GM23338 (cell line): ENCODE measurements around the gene SLC5A2. TPM values are rescaled to one million over a fixed set of nuclear protein-coding genes. Genes with fewer than 3 reads are reported as not detected.

Source experiments
- ATAC-seq: fragments of 200-7000 bp; cut with Tn5 transposase; 3 replicates; pipeline ENCODE4 v1.9.1; 2020
- DNase-seq: peaks from one replicate; pipeline ENCODE4 v3.0.0-alpha.2; 2015; ENCODE audit warnings: low spot score
- H2AFZ ChIP-seq: fragments of 200-600 bp; sonication (generic); 2 replicates; pipeline ENCODE4 v1.8.0; 2016; ENCODE audit warnings: antibody characterized with exemption, mild to moderate bottlenecking, moderate library complexity
- H3F3A ChIP-seq: fragments of 200-600 bp; sonication (generic); replicated peaks from 2 replicates; pipeline ENCODE4 v1.8.0; 2017; ENCODE audit warnings: antibody characterized with exemption, mixed run types, low read depth
- H3K27ac ChIP-seq: fragments of 200-600 bp; sonication (generic); 2 replicates; pipeline ENCODE4 v1.6.1; 2016; ENCODE audit warnings: low read depth
- H3K27me3 ChIP-seq: fragments of 200-600 bp; sonication (generic); 2 replicates; pipeline ENCODE4 v1.8.0; 2016; ENCODE audit warnings: mild to moderate bottlenecking, mixed run types, moderate library complexity; ENCODE audit not compliant: insufficient read depth
- H3K36me3 ChIP-seq: fragments of 200-600 bp; sonication (generic); 2 replicates; pipeline ENCODE4 v1.8.0; 2016; ENCODE audit warnings: mild to moderate bottlenecking; ENCODE audit not compliant: insufficient read depth
- H3K4me1 ChIP-seq: fragments of 200-600 bp; sonication (generic); 2 replicates; pipeline ENCODE4 v1.8.0; 2016; ENCODE audit warnings: mild to moderate bottlenecking, moderate library complexity; ENCODE audit not compliant: insufficient read depth
- H3K4me2 ChIP-seq: fragments of 200-600 bp; sonication (generic); 2 replicates; pipeline ENCODE4 v1.7.1; 2017; ENCODE audit warnings: mixed run types
- H3K4me3 ChIP-seq: fragments of 200-600 bp; sonication (generic); 2 replicates; pipeline ENCODE4 v1.6.1; 2016; ENCODE audit warnings: mixed run types
- H3K79me2 ChIP-seq: fragments of 200-600 bp; sonication (generic); replicated peaks from 2 replicates; pipeline ENCODE4 v1.8.0; 2017; ENCODE audit warnings: mild to moderate bottlenecking; ENCODE audit not compliant: insufficient read depth
- H3K9me2 ChIP-seq: fragments of 200-600 bp; sonication (generic); 2 replicates; pipeline ENCODE4 v1.8.0; 2017; ENCODE audit not compliant: insufficient read depth
- H4K20me1 ChIP-seq: fragments of 200-600 bp; sonication (generic); replicated peaks from 2 replicates; pipeline ENCODE4 v1.8.0; 2017; ENCODE audit warnings: mild to moderate bottlenecking; ENCODE audit not compliant: insufficient read depth
- H3K27ac Mint-ChIP-seq: 2 replicates; pipeline ENCODE4 v1.8.0; 2020; ENCODE audit warnings: inconsistent platforms, mild to moderate bottlenecking, moderate library complexity, mixed read lengths
- H3K27me3 Mint-ChIP-seq: 3 replicates; pipeline ENCODE4 v1.8.0; 2022; ENCODE audit warnings: low read depth, mild to moderate bottlenecking, moderate library complexity, mixed read lengths, inconsistent platforms; ENCODE audit not compliant: insufficient read depth, poor library complexity
- H3K36me3 Mint-ChIP-seq: 3 replicates; pipeline ENCODE4 v1.8.0; 2021; ENCODE audit warnings: low read depth, mild to moderate bottlenecking, inconsistent platforms, moderate library complexity, mixed read lengths
- H3K4me1 Mint-ChIP-seq: 3 replicates; pipeline ENCODE4 v1.8.0; 2020; ENCODE audit warnings: mild to moderate bottlenecking, inconsistent platforms, mixed read lengths
- H3K4me3 Mint-ChIP-seq: 3 replicates; pipeline ENCODE4 v1.8.0; 2021; ENCODE audit warnings: moderate library complexity, mild to moderate bottlenecking, inconsistent platforms, mixed read lengths
- H3K9me3 Mint-ChIP-seq: 3 replicates; pipeline ENCODE4 v1.8.0; 2020; ENCODE audit warnings: moderate library complexity, mild to moderate bottlenecking, inconsistent platforms, mixed read lengths
- CREB1 ChIP-seq: fragments of 250-450 bp; sonication (Bioruptor Pico); IDR thresholded peaks from 2 replicates; pipeline ENCODE4 v1.5.0; 2020; ENCODE audit warnings: low read depth, mild to moderate bottlenecking, moderate library complexity
- CTCF ChIP-seq, 2 experiments: fragments of 200-600 bp in 1 of 2; sonication (generic) in 1 of 2; conservative IDR thresholded peaks; 2 replicates each; pipeline versions ENCODE4 v1.5.1 to v1.6.1; 2016 to 2017; ENCODE audit warnings: antibody characterized with exemption in 2 of 2, low read depth in 2 of 2, mild to moderate bottlenecking in 2 of 2, moderate library complexity in 1 of 2
- ETS1 ChIP-seq: IDR thresholded peaks from 2 replicates; pipeline ENCODE4 v1.6.1; 2016; ENCODE audit warnings: antibody characterized with exemption
- EZH2 ChIP-seq: fragments of 200-600 bp; sonication (generic); IDR thresholded peaks from one replicate; pipeline ENCODE4 v1.8.0; 2017; ENCODE audit warnings: antibody characterized with exemption, mild to moderate bottlenecking, low read depth; ENCODE audit not compliant: unreplicated experiment
- EZH2phosphoT487 ChIP-seq: fragments of 200-600 bp; sonication (generic); IDR thresholded peaks from one replicate; pipeline ENCODE4 v1.8.1; 2018; ENCODE audit warnings: antibody characterized with exemption; ENCODE audit not compliant: unreplicated experiment
- JUNB ChIP-seq: IDR thresholded peaks from one replicate; pipeline ENCODE4 v1.6.1; 2016; ENCODE audit warnings: antibody characterized with exemption; ENCODE audit not compliant: unreplicated experiment
- NANOG ChIP-seq: IDR thresholded peaks from 2 replicates; pipeline ENCODE4 v1.6.1; 2016; ENCODE audit warnings: antibody characterized with exemption, borderline replicate concordance
- POLR2AphosphoS5 ChIP-seq: IDR thresholded peaks from 2 replicates; pipeline ENCODE4 v1.6.1; 2016; ENCODE audit warnings: antibody characterized with exemption, low read depth
- STAT1 ChIP-seq: IDR thresholded peaks from one replicate; pipeline ENCODE4 v1.6.1; 2016; ENCODE audit warnings: antibody characterized with exemption; ENCODE audit not compliant: unreplicated experiment
- ZNF114 ChIP-seq: fragments of 250-450 bp; sonication (Bioruptor Pico); IDR thresholded peaks from 2 replicates; pipeline ENCODE4 v1.5.0; 2020; ENCODE audit warnings: mild to moderate bottlenecking, moderate library complexity
- ZNF331 ChIP-seq: fragments of 250-450 bp; sonication (Bioruptor Pico); IDR thresholded peaks from 2 replicates; pipeline ENCODE4 v1.5.0; 2020; ENCODE audit warnings: low read depth, mild to moderate bottlenecking, moderate library complexity
- polyA plus RNA-seq: library from polyadenylated mRNA; unstranded; fragments of >200 nt; fragmentation: Nextera tagmentation; extraction: Ambion mirVana; gene quantifications from 2 replicates; pipeline ENCODE4 v1.2.1, GENCODE V29; 2016
- total RNA-seq: library from RNA; depleted of rRNA; stranded (reverse); fragments of >200 nt; shearing (Covaris generic); gene quantifications from 2 replicates; pipeline ENCODE4 v1.2.3, GENCODE V29; 2014
- TF ChIP-seq, protein P1 (sequence below): IDR thresholded peaks from one replicate; pipeline ENCODE4 v1.6.1; 2018; ENCODE audit warnings: antibody characterized with exemption; ENCODE audit not compliant: unreplicated experiment
- TF ChIP-seq, protein P2 (sequence below): fragments of 250-450 bp; sonication (Bioruptor Pico); IDR thresholded peaks from 2 replicates; pipeline ENCODE4 v1.5.0; 2020; ENCODE audit warnings: mild to moderate bottlenecking, moderate library complexity

Gene SLC5A2
- total and polyA plus RNA-seq, 2 experiments from 2014 or later = 0.76 to 3.6 TPM

DNA sequence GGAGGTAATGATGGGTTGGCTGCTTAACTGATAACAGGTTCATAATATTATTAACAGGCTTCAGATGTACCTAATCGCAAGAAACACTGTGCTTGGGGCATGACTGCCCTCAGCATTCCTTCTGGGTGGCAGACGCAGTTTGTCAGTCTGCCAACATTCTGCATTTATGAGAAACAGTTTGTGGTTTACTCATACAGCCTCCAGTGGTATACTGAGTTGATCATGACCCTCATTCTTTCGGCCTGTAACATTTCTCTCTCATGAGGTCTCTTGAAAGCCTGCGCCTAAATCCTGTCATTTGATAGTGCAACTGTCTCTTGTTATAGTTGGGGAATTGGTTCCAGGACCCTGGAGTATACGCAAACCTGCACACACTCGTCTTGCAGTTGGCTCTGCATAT is 30.2 kb downstream of the SLC5A2 start:
- Histone ChIP-seq H3K27me3 (no peaks in the 10 kb centered on the region), H4K20me1 (no peaks in the 10 kb centered on the region), H2AFZ (no peak overlapping the region), H3K36me3 (no peaks in the 10 kb centered on the region; the same call in 1 of the 2 replicates), H3K4me3 (no peak overlapping the region), H3K4me1 (peaks cover 7% of the 10 kb centered on the region; the same call in 1 of the 2 replicates), H3F3A (no peaks in the 10 kb centered on the region), H3K4me2 (no peak overlapping the region), H3K27ac (no peak overlapping the region), H3K9me2 (no peaks in the 10 kb centered on the region), H3K79me2 (no peaks in the 10 kb centered on the region)
- Mint-ChIP-seq H3K27me3 (peaks cover 2% of the 10 kb centered on the region), H3K4me3 (no peak overlapping the region), H3K4me1 (peaks cover 26% of the 10 kb centered on the region; the same call in 2 of the 3 replicates), H3K27ac (no peak overlapping the region), H3K9me3 (peaks cover 22% of the 10 kb centered on the region), H3K36me3 (peaks cover 8% of the 10 kb centered on the region; the same call in 2 of the 3 replicates)
- DNase-seq (no peak), ATAC-seq (no peak)
- TF ChIP-seq ZNF114 (CRISPR knock-in tag) = no peak
- no peak for TF ChIP-seq CREB1
- no peak for TF ChIP-seq EZH2phosphoT487
- no peak for TF ChIP-seq ETS1
- no peak for TF ChIP-seq NANOG
- no peak for TF ChIP-seq STAT1
- TF ChIP-seq JUNB = no peak
- no peak for TF ChIP-seq EZH2
- TF ChIP-seq, protein P1, sequence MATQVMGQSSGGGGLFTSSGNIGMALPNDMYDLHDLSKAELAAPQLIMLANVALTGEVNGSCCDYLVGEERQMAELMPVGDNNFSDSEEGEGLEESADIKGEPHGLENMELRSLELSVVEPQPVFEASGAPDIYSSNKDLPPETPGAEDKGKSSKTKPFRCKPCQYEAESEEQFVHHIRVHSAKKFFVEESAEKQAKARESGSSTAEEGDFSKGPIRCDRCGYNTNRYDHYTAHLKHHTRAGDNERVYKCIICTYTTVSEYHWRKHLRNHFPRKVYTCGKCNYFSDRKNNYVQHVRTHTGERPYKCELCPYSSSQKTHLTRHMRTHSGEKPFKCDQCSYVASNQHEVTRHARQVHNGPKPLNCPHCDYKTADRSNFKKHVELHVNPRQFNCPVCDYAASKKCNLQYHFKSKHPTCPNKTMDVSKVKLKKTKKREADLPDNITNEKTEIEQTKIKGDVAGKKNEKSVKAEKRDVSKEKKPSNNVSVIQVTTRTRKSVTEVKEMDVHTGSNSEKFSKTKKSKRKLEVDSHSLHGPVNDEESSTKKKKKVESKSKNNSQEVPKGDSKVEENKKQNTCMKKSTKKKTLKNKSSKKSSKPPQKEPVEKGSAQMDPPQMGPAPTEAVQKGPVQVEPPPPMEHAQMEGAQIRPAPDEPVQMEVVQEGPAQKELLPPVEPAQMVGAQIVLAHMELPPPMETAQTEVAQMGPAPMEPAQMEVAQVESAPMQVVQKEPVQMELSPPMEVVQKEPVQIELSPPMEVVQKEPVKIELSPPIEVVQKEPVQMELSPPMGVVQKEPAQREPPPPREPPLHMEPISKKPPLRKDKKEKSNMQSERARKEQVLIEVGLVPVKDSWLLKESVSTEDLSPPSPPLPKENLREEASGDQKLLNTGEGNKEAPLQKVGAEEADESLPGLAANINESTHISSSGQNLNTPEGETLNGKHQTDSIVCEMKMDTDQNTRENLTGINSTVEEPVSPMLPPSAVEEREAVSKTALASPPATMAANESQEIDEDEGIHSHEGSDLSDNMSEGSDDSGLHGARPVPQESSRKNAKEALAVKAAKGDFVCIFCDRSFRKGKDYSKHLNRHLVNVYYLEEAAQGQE = no peak
- TF ChIP-seq, protein P2, sequence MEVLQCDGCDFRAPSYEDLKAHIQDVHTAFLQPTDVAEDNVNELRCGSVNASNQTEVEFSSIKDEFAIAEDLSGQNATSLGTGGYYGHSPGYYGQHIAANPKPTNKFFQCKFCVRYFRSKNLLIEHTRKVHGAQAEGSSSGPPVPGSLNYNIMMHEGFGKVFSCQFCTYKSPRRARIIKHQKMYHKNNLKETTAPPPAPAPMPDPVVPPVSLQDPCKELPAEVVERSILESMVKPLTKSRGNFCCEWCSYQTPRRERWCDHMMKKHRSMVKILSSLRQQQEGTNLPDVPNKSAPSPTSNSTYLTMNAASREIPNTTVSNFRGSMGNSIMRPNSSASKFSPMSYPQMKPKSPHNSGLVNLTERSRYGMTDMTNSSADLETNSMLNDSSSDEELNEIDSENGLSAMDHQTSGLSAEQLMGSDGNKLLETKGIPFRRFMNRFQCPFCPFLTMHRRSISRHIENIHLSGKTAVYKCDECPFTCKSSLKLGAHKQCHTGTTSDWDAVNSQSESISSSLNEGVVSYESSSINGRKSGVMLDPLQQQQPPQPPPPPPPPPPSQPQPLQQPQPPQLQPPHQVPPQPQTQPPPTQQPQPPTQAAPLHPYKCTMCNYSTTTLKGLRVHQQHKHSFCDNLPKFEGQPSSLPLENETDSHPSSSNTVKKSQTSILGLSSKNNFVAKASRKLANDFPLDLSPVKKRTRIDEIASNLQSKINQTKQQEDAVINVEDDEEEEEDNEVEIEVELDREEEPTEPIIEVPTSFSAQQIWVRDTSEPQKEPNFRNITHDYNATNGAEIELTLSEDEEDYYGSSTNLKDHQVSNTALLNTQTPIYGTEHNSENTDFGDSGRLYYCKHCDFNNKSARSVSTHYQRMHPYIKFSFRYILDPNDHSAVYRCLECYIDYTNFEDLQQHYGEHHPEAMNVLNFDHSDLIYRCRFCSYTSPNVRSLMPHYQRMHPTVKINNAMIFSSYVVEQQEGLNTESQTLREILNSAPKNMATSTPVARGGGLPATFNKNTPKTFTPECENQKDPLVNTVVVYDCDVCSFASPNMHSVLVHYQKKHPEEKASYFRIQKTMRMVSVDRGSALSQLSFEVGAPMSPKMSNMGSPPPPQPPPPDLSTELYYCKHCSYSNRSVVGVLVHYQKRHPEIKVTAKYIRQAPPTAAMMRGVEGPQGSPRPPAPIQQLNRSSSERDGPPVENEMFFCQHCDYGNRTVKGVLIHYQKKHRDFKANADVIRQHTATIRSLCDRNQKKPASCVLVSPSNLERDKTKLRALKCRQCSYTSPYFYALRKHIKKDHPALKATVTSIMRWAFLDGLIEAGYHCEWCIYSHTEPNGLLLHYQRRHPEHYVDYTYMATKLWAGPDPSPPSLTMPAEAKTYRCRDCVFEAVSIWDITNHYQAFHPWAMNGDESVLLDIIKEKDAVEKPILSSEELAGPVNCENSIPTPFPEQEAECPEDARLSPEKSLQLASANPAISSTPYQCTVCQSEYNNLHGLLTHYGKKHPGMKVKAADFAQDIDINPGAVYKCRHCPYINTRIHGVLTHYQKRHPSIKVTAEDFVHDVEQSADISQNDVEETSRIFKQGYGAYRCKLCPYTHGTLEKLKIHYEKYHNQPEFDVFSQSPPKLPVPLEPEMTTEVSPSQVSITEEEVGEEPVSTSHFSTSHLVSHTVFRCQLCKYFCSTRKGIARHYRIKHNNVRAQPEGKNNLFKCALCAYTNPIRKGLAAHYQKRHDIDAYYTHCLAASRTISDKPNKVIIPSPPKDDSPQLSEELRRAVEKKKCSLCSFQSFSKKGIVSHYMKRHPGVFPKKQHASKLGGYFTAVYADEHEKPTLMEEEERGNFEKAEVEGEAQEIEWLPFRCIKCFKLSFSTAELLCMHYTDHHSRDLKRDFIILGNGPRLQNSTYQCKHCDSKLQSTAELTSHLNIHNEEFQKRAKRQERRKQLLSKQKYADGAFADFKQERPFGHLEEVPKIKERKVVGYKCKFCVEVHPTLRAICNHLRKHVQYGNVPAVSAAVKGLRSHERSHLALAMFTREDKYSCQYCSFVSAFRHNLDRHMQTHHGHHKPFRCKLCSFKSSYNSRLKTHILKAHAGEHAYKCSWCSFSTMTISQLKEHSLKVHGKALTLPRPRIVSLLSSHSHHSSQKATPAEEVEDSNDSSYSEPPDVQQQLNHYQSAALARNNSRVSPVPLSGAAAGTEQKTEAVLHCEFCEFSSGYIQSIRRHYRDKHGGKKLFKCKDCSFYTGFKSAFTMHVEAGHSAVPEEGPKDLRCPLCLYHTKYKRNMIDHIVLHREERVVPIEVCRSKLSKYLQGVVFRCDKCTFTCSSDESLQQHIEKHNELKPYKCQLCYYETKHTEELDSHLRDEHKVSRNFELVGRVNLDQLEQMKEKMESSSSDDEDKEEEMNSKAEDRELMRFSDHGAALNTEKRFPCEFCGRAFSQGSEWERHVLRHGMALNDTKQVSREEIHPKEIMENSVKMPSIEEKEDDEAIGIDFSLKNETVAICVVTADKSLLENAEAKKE (CRISPR knock-in tag) = no peak
- no peak for TF ChIP-seq POLR2AphosphoS5
- no peak for TF ChIP-seq ZNF331
- no peak for TF ChIP-seq CTCF (conservative IDR thresholded peaks at IDR 0.05; ENCODE audit: low read depth in 2 of 2)
